HG03060 (cell line): ENCODE results near the gene ISCU.
"Not testable (repeated sequence)": the region's sequence is repeated elsewhere in the genome, so short reads cannot be mapped to it uniquely, and the experiment has no call there.

Source experiments
- ATAC-seq: cut with Tn5 transposase; IDR thresholded peaks from one replicate; pipeline ENCODE4 v1.9.1; 2021; ENCODE audit warnings: low read depth, moderate number of reproducible peaks; ENCODE audit not compliant: unreplicated experiment

ISCU gene

DNA sequence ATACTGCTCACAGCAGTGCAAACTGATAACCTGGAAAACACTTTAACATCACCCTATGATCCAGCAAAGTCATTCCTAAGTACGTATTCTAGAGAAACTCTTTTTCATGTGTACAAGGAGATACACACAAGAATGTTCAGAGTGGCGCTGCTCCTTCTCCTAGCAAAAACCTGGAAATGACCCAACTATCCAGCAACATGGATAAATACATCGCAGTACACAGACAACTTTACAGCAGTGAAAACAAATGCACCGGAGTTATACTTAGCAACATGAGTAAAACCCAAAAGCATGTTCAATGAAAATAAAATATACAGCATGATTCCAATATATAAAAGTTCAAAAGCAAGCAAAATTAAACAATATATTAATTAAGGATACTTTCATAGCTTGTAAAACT is 20.1 kb upstream of the ISCU start:
- ATAC-seq: no peak

DNA sequence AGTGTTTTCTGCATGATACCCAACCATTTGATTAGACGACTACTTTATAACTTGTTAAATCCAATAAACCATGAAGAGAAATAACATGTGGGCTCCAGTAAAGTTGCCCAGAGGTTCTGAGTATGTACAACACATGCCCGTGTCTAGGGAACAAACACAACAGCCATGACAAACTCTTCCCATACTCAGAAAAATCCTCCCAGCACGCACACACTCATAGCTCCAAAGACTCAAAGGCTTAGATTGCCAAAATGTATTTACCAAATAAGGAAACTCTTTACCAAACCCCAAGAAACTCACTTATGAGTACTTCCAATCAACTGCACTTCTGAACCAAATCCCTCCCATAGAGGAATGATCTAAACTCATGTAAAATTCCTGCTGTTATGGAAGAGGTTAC is 18.7 kb upstream of the ISCU start:
- no peak for ATAC-seq

- ATAC-seq: no peak
Observed at GRCh38 chr12:108547686-108548085, 14.7 kb upstream of the ISCU start.

- no peak for ATAC-seq
Observed at GRCh38 chr12:108548954-108549521, 13.4 kb upstream of the ISCU start.

DNA sequence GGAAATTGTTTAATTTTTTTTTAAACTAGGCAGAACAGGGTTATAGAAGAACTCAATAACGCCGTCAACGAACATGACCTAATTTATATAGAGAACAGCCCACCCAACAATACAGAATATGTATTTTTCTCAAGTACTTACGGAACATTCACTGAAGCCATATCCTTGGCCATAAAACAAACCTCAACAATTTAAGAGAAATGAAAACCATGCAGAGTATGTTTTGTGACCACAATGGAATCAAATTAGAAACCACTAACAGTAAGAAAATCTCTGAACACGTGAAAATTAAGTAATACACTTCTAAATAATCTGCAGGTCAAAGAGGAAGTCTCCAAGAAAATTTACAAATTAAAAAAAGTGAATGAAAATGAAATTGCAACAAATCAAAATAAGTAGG is 10.9 kb upstream of the ISCU start:
- ATAC-seq: no peak

DNA sequence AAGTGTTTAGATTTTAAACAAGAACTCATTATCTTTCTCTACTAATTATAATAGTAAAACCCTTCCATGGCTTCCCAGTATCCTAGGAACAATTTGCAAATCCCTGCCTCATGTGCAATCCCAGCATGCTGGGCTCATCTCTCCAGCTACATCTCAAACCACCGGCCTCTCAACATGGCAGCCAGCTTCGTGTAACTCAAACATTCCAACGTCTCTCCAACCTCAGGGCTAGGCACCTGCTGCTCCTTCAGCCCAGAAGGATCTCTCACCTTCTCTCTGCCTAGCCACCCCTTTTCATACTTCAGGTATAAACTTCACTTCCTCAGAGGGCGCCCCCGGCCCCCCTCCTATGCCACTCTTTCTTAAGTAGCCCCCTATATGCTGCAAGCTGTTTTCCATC is 8.6 kb upstream of the ISCU start:
- no peak for ATAC-seq

DNA sequence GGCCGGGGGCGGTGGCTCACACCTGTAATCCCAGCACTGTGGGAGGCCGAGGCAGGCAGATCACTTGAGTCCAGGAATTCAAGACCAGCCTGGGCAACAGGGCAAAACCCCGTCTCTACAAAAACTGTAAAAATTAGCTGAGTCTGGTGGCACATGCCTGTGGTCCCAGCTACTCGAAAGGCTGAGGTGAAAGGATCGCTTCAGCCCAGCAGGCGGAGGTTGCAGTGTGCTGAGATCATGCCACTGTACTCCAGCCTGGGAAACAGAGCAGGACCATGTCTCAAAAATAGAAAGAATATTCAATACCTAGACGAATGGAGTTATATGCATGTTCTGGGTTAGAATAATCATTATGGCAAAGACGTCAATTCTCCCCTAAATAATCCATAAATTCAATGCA is 7.0 kb upstream of the ISCU start:
- ATAC-seq: not testable (repeated sequence)

DNA sequence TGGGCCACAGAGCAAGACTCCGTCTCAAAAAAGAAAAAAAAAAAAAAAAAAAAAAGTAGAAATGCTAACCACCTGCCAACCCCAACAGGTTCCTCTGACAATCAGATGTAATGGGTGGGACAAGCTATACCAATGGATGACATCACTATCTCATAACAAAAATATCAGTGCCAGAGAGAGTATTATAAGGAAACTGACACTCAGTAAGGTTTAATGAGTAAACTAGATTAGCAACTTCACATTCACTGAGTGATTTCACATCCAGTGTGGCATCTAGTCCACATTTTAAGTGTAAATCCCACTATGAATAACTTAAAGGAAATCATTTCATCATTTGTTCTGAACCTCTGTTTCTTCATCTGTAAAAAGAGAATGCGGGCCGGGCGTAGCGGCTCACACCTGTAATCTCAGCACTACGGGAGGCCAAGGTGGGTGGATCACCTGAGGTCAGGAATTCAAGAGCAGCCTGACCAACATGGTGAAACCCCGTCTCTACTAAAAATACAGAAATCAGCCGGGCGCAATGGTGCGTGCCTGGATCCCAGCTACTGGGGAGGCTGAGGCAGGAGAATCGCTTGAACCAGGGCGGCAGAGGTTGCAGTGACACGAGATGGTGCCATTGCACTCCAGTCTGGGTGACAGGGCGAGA is 3.3 kb upstream of the ISCU start:
- no peak for ATAC-seq

GRCh38 chr12:108559748-108560147 is 2.6 kb upstream of the ISCU start:
- no peak for ATAC-seq

DNA sequence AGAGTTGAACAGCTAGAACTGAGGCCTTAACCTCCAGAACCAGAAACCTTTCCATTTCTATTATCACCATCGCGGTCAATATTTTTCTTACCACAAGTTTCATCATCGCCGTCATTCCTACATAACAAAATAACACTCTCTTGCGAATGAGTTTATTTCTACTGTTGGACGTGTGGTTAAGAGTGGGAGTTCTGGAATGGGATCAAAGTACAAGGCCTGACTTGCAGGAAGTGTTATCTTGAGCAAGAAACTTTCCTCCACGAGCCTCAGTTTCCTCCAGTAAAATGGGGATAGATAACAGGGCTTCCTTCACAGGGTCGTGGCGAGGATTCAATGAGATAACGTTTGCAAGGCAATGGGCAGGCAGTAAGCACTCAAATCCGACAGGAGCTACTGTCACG is 2.1 kb upstream of the ISCU start:
- ATAC-seq: no peak

DNA sequence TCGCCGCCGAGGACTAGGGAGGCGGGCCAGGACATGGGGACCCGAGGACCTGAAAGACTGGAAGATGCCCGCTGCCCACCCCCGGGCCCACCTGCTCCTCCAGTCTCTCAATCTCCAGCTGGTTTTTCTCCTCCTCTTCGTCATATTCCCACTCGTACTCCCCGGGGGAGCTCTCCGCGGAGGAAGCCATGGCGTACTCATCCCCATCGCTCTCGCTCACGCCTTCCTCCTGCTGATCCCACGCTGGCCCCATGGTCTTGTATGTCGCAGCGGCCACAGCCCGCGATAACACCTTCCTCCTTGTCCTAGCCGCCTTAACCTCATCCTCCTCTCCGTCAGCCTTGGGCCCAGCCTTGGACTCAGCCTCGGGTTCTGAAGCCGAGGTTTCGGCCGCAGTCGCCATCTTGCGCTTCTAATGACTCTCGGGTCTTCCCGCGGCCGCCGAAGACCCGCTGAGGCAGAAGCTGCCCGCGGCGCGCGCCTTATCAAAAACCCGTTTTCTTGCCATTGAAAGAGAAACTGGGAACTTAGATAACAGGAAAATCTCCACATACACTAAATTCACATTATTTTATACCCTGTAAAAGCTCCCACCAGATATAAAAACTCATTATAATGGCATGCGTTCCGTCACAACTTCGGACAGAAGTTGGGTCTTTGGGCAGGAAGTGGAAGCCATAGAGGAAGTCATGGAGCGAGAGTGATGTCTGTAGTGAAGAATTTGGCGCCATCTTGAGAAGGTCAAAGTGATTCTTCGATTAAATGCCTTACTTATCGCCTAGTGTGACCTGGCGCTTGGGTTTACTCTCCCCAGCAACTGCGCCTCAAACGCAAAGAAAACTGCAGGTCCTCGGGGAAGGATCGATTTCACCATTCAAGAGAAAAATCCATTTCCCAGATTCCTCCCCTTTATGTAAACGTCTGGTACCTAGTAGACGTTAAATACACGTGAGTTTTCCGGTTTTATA is 1.4 kb upstream of the ISCU start, which contains the start of gene SART3:
Gene SART3, minus strand, starts transcription at position 422 of the 968 bp plus-strand sequence. Its CDS starts 19 bp downstream, at position 403.
- peak; percentile 35 for ATAC-seq

DNA sequence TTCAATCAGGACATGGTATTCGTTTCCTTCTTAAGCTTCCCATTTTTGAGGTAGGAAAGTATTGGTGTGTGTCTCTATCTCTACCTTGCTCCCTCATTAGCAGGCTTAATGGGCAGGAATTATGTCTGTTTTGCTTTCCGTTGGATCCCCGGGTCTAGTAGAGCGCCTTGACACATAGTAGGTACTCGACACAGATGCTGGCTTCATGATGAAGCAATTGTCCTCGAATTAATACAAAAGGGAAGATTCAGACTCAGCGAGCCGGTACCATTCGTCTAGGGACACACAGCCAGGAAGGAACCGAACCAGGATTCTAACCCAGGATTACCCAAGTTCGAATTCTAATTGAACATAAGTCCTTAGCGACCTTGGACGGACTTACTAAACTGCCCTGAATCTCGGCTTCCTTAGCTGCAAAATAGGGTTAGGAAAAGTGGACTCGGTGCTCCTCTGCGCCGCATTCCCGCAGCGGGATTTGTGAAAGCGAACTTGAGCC is 496 bp upstream of the ISCU start:
- no peak for ATAC-seq

GRCh38 chr12:108563136-108563803 is 874 bp downstream of the ISCU start:
- peak; percentile 22 for ATAC-seq

DNA sequence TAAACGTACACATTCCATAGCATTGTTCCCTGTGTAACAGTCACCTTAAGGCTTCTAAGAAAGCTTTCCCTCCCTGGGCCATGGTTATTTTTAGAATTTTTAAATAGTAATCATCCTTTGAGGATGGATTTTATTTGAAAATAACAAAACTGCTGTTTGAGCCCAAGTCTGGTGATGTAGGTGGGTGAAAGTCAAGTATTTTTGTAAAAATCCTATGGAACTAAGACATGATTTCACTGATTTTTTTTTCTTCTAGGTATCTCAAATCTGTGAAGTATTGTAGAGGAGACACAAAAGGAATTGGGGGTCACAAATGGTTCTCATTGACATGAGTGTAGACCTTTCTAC is 1.4 kb downstream of the ISCU start:
- ATAC-seq: no peak

GRCh38 chr12:108564724-108565123 is 2.3 kb downstream of the ISCU start:
- no peak for ATAC-seq

- no peak for ATAC-seq
Observed at GRCh38 chr12:108565146-108565545, 2.8 kb downstream of the ISCU start.

GRCh38 chr12:108565976-108566375 is 3.6 kb downstream of the ISCU start:
- ATAC-seq: no peak

- no peak for ATAC-seq
Observed at GRCh38 chr12:108566452-108566851, 4.1 kb downstream of the ISCU start.

- no peak for ATAC-seq
Observed at GRCh38 chr12:108567406-108568337, 5.3 kb downstream of the ISCU start.
